GM12891 (cell line): ENCODE data around the gene TLK2.

Experiments
- POLR2A ChIP-seq: IDR thresholded peaks from 2 replicates; pipeline ENCODE4 v1.6.1; 2011; ENCODE audit warnings: low read depth, low read length, control low read depth
- POLR2AphosphoS5 ChIP-seq: IDR thresholded peaks from 2 replicates; pipeline ENCODE4 v1.6.1; 2011; ENCODE audit warnings: low read depth, low read length, control low read depth
- SPI1 ChIP-seq: IDR thresholded peaks from 2 replicates; pipeline ENCODE4 v1.6.1; 2011; ENCODE audit warnings: low read depth, low read length, control low read depth

- TF ChIP-seq POLR2AphosphoS5 (no peak), POLR2A (no peak), SPI1 (no peak)
Observed at GRCh38 chr17:62595484-62595883, 116.9 kb downstream of the TLK2 start.
